Measurements from ENCODE around the gene SPDYA. TPM values are rescaled to one million over a fixed set of nuclear protein-coding genes. Genes with fewer than 3 reads are reported as not detected.

The SPDYA gene
- total and polyA plus RNA-seq, 2 of the 4 experiments (the other 2 are of a cell fraction), result not detected

DNA sequence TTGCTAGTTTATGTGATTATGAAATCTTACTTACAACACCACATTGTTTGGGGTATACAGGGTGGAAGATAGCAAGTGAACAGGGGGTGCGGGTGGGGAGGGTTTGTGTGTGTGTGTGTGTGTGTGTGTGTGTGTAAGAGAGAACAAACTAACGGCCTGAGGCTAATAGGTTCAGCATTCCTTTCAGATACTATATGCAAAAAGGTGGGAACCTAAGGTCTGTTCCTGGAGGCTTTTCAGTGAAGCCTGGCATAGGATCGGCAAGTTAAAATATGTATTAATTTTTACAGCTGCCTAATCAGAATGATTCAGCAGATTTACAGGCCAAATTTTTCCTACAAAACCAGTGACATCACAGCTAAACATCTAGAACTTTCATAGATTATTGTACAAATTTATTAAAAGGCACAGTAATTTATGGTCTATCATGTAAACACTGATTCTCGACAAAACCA, 7.6 kb upstream of the SPDYA start:
- no peaks in the 10 kb centered on the region for H3K9me1 ChIP-seq (ENCODE audit: insufficient read depth, low read length)
- in situ Hi-C loops (cut with MboI; ENCODE audit: low sequenced_read_pairs) (no loop called here), dilution Hi-C loops (cut with HindIII; ENCODE audit: low sequenced_read_pairs, unreplicated experiment) (no loop called here), intact Hi-C loops (cut with micrococcal nuclease) (loop anchor here (5.0 kb wide), 1 partner anchor 221 kb away; no protein-coding TSS in a partner anchor)
- no peak overlapping the region for H2AK9ac ChIP-seq (replicated peaks; ENCODE audit: low read depth, low read length, poor library complexity)
- DNase-seq, result peak; percentile 81
- H4K20me1 ChIP-seq (ENCODE audit: insufficient read depth, low read length), result peaks cover 3% of the 10 kb centered on the region; the same call in 1 of the 2 replicates
- peak overlapping the region; percentile 78 for H3K18ac ChIP-seq (ENCODE audit: low read depth, low read length)
- no peak overlapping the region for H3K4me3 ChIP-seq (ENCODE audit: insufficient read depth, low read depth, low read length)
- peak overlapping the region; percentile 55; the same call in 1 of the 2 replicates for H3K9ac ChIP-seq (ENCODE audit: low read depth, low read length)
- H3K4me1 ChIP-seq (ENCODE audit: control insufficient read depth, insufficient read depth, low read length), result peaks cover 4% of the 10 kb centered on the region
- no peak overlapping the region for H2AFZ ChIP-seq (replicated peaks; ENCODE audit: low read length, poor library complexity)
- H3K79me1 ChIP-seq (ENCODE audit: low read depth in 1 of 2, low read length in 2 of 2), result peaks cover 8 to 16% of the 10 kb centered on the region in 2 experiments; a peak in 3 of 4 replicates
- peak overlapping the region; percentile 76 for H2BK120ac ChIP-seq (ENCODE audit: low read depth, low read length)
- H2AK5ac ChIP-seq (ENCODE audit: low read depth, low read length), result peak overlapping the region; percentile 75; the same call in 1 of the 2 replicates
- H4K91ac ChIP-seq (ENCODE audit: insufficient read depth, low read depth, low read length), result peak overlapping the region; percentile 70; the same call in 1 of the 2 replicates
- H3K27me3 ChIP-seq (ENCODE audit: control insufficient read depth, insufficient read depth, low read length), result no peaks in the 10 kb centered on the region
- H3K14ac ChIP-seq (replicated peaks; ENCODE audit: low read depth, low read length), result peak overlapping the region; percentile 79
- no TSS peak for BruUV-seq (replicated peaks)
- no CpG with 5 or more reads among the region's 4 CpGs for WGBS, 2 experiments (ENCODE audit: extremely low coverage in 2 of 2, insufficient read length in 1 of 2)
- peak overlapping the region in 1 of 2 experiments; percentile 79; a peak in 2 of 4 replicates for H4K8ac ChIP-seq (ENCODE audit: low read depth in 2 of 2, low read length in 2 of 2)
- peaks cover 13% of the 10 kb centered on the region for H3K36me3 ChIP-seq (ENCODE audit: control insufficient read depth, insufficient read depth, low read length)
- H3K9me3 ChIP-seq (ENCODE audit: control insufficient read depth, insufficient read depth, low read length), result no peaks in the 10 kb centered on the region
- peak overlapping the region; percentile 88 for H4K5ac ChIP-seq (ENCODE audit: low read depth, low read length)
- peak overlapping the region; percentile 50 for H3K4me2 ChIP-seq (ENCODE audit: low read depth, low read length)
- peak overlapping the region; percentile 90 for H3K4ac ChIP-seq (ENCODE audit: low read depth, low read length)
- POLR2A ChIA-PET (ENCODE audit: unreplicated experiment), result interaction anchor here (0.5 kb wide), 1 partner anchor 66 kb away, joined by 3 read pairs; no protein-coding TSS in a partner anchor
- H3K56ac ChIP-seq (ENCODE audit: extremely low read depth, insufficient read depth, low read length), result peak overlapping the region; percentile 25; the same call in 1 of the 2 replicates
- peak overlapping the region; percentile 93 for H2BK5ac ChIP-seq (ENCODE audit: low read depth, low read length, poor library complexity, severe bottlenecking)
- peak overlapping the region; percentile 97 for H3K27ac ChIP-seq (ENCODE audit: insufficient read depth, low read length)
- no peak overlapping the region; the same call in 2 of the 3 replicates for H2BK15ac ChIP-seq (ENCODE audit: low read depth, low read length)
- peak overlapping the region; percentile 17; the same call in 1 of the 2 replicates for H3K23ac ChIP-seq (ENCODE audit: low read depth, low read length)
- 0 out of 2 replicates have a peak overlapping the region, but pooled peaks have one; percentile 84 for H2BK20ac ChIP-seq (ENCODE audit: low read depth, low read length)
- peak; percentile 61 for ATAC-seq (ENCODE audit: low read depth)
- CTCF ChIA-PET, result interaction anchor here (0.6 kb wide), 1 partner anchor 362 kb away, joined by 6 read pairs; no protein-coding TSS in a partner anchor
- TF ChIP-seq NFE2L2 (IDR thresholded peaks at IDR 0.05; ENCODE audit: low read depth, low read length) (peak; percentile 98), RCOR1 (IDR thresholded peaks at IDR 0.05; ENCODE audit: insufficient replicate concordance, low read length) (no peak), FOS (IDR thresholded peaks at IDR 0.05; ENCODE audit: low read depth, low read length) (no peak), RFX5 (IDR thresholded peaks at IDR 0.05; ENCODE audit: low read depth, low read length) (no peak), MAFK (IDR thresholded peaks at IDR 0.05; ENCODE audit: low read depth, low read length) (peak; percentile 76), CHD1 (IDR thresholded peaks at IDR 0.05; ENCODE audit: low read depth, low read length) (no peak), BHLHE40 (IDR thresholded peaks at IDR 0.05; ENCODE audit: low read depth, low read length) (no peak), MXI1 (IDR thresholded peaks at IDR 0.05; ENCODE audit: borderline replicate concordance, low read depth, low read length) (no peak), POLR2A (IDR thresholded peaks at IDR 0.05; ENCODE audit: low read depth, low read length) (no peak), MAZ (IDR thresholded peaks at IDR 0.05; ENCODE audit: borderline replicate concordance, low read depth, low read length) (no peak), SMC3 (IDR thresholded peaks at IDR 0.05; ENCODE audit: low read depth, low read length) (no peak), CEBPB (IDR thresholded peaks at IDR 0.05; ENCODE audit: low read depth, low read length) (peak; percentile 29; the same call in 1 of the 2 replicates)
- TF ChIP-seq, protein P1, sequence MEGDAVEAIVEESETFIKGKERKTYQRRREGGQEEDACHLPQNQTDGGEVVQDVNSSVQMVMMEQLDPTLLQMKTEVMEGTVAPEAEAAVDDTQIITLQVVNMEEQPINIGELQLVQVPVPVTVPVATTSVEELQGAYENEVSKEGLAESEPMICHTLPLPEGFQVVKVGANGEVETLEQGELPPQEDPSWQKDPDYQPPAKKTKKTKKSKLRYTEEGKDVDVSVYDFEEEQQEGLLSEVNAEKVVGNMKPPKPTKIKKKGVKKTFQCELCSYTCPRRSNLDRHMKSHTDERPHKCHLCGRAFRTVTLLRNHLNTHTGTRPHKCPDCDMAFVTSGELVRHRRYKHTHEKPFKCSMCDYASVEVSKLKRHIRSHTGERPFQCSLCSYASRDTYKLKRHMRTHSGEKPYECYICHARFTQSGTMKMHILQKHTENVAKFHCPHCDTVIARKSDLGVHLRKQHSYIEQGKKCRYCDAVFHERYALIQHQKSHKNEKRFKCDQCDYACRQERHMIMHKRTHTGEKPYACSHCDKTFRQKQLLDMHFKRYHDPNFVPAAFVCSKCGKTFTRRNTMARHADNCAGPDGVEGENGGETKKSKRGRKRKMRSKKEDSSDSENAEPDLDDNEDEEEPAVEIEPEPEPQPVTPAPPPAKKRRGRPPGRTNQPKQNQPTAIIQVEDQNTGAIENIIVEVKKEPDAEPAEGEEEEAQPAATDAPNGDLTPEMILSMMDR (conservative IDR thresholded peaks at IDR 0.05; ENCODE audit: low read depth, low read length), result no peak
- TF ChIP-seq, protein P2, sequence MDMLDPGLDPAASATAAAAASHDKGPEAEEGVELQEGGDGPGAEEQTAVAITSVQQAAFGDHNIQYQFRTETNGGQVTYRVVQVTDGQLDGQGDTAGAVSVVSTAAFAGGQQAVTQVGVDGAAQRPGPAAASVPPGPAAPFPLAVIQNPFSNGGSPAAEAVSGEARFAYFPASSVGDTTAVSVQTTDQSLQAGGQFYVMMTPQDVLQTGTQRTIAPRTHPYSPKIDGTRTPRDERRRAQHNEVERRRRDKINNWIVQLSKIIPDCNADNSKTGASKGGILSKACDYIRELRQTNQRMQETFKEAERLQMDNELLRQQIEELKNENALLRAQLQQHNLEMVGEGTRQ (IDR thresholded peaks at IDR 0.05; ENCODE audit: low read depth, low read length), result no peak
- TF ChIP-seq, protein P3, sequence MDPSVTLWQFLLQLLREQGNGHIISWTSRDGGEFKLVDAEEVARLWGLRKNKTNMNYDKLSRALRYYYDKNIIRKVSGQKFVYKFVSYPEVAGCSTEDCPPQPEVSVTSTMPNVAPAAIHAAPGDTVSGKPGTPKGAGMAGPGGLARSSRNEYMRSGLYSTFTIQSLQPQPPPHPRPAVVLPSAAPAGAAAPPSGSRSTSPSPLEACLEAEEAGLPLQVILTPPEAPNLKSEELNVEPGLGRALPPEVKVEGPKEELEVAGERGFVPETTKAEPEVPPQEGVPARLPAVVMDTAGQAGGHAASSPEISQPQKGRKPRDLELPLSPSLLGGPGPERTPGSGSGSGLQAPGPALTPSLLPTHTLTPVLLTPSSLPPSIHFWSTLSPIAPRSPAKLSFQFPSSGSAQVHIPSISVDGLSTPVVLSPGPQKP (IDR thresholded peaks at IDR 0.05; ENCODE audit: borderline replicate concordance, low read depth, low read length), result no peak
